ENCODE results near the gene PPRC1.
A peak's percentile ranks its signal among the peaks of the same experiment; 100 is the strongest.

Gene PPRC1, protein sequence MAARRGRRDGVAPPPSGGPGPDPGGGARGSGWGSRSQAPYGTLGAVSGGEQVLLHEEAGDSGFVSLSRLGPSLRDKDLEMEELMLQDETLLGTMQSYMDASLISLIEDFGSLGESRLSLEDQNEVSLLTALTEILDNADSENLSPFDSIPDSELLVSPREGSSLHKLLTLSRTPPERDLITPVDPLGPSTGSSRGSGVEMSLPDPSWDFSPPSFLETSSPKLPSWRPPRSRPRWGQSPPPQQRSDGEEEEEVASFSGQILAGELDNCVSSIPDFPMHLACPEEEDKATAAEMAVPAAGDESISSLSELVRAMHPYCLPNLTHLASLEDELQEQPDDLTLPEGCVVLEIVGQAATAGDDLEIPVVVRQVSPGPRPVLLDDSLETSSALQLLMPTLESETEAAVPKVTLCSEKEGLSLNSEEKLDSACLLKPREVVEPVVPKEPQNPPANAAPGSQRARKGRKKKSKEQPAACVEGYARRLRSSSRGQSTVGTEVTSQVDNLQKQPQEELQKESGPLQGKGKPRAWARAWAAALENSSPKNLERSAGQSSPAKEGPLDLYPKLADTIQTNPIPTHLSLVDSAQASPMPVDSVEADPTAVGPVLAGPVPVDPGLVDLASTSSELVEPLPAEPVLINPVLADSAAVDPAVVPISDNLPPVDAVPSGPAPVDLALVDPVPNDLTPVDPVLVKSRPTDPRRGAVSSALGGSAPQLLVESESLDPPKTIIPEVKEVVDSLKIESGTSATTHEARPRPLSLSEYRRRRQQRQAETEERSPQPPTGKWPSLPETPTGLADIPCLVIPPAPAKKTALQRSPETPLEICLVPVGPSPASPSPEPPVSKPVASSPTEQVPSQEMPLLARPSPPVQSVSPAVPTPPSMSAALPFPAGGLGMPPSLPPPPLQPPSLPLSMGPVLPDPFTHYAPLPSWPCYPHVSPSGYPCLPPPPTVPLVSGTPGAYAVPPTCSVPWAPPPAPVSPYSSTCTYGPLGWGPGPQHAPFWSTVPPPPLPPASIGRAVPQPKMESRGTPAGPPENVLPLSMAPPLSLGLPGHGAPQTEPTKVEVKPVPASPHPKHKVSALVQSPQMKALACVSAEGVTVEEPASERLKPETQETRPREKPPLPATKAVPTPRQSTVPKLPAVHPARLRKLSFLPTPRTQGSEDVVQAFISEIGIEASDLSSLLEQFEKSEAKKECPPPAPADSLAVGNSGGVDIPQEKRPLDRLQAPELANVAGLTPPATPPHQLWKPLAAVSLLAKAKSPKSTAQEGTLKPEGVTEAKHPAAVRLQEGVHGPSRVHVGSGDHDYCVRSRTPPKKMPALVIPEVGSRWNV (N-terminal part only)

DNA sequence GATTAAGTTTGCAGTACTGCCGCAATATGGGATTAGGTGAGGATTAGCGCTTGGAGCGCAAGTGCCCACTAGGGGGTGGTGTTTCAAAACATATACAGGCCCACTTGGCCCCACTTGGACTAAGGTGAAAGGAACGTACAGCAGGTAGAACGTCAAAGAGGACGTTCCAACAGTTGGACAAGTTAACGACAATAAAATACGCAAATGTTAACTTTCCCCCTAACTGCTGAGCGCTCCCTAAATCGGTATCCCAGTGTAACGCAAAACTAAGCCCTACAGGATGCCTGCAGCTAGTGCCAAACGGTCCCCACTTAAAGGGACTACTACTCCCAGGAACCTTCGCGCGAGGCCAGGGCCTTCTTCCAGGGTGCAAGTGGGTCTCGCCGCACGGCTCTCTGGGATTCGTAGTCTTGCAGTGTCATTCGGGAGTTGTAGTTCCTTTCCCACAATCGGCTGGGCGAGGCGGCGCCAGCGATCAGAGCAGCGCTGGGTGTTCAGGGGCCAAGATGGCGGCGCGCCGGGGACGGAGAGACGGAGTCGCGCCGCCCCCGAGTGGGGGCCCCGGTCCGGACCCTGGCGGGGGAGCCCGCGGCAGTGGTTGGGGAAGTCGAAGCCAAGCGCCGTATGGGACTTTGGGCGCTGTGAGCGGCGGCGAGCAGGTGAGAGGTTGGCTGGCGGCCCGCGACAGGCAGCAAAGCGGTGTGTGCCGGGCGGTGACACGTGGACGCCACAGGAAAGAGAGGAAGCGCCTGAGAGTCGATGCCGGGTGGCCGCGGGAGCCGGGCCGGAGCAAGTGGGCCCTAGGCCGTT is at the start of gene PPRC1:
TSS of gene PPRC1 (plus strand) at position 478 of the 810 bp plus-strand sequence. CDS start at position 507, 29 bp downstream.
- Mint-ChIP-seq H3K27ac (peak within 1 kb of the TSS; percentile 97), H3K4me3 (peak within 1 kb of the TSS; percentile 94), H3K36me3 (peaks cover 9% of the 10 kb centered on the region), H3K9me3 (no peaks in the 10 kb centered on the region), H3K4me1 (peaks cover 38% of the 10 kb centered on the region), H3K27me3 (peaks cover 3% of the 10 kb centered on the region)
- CTCF ChIA-PET, result interaction anchor here (0.7 to 2.5 kb wide), 7 partner anchors 9 to 36 kb away, joined by 3 to 20 read pairs (median 6); partner anchors contain the start of gene NOLC1
- peak; percentile 99 for DNase-seq

DNA sequence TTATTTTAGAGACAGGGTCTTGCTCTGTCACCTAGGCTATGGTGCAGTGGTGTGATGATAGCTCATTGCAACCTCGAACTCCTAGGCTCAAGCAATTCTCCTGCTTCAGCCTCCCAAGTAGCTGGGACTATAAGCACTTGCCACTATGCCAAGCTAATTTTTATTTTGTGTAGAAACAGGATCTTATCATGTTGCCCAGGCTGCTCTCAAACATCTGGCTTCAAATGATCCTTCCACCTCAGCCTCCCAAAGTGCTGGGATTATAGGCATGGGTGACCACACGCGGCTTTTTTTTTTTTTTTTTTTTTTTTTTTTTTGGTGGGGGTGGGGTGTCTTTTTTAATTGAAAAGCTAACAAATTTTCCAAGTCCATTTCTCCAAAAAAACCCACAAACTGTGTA is 49.3 kb upstream of the PPRC1 start:
- no peak overlapping the region for H3K4me3 Mint-ChIP-seq
- H3K9me3 Mint-ChIP-seq, result no peaks in the 10 kb centered on the region
- no peaks in the 10 kb centered on the region for H3K27me3 Mint-ChIP-seq
- H3K27ac Mint-ChIP-seq, result no peak overlapping the region
- CTCF ChIA-PET, result interaction anchor here (1.3 kb wide), 1 partner anchor 74 kb away, joined by 5 read pairs; no protein-coding TSS in a partner anchor
- no peaks in the 10 kb centered on the region for H3K4me1 Mint-ChIP-seq
- no peak for DNase-seq
- no peaks in the 10 kb centered on the region for H3K36me3 Mint-ChIP-seq

DNA sequence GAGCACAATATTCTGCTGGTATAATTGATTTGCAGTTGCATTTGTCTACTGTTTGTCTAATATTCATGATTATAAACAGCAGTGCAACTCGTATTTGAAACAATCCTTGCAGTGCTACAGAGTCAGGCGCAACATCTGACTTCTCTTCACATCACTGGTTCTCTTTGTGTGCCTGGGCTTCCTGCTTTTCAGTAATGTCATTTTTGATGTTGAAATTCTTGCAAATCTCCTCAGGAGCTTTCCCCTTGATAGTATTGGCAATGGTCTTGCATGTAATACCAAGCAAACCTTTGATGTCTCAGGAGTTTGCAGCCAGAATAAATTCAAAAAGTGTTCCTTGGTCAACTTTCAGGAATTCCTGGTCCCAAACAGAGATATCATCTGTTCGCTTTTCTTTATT is 47.5 kb upstream of the PPRC1 start:
- CTCF ChIA-PET, result no interaction called here

DNA sequence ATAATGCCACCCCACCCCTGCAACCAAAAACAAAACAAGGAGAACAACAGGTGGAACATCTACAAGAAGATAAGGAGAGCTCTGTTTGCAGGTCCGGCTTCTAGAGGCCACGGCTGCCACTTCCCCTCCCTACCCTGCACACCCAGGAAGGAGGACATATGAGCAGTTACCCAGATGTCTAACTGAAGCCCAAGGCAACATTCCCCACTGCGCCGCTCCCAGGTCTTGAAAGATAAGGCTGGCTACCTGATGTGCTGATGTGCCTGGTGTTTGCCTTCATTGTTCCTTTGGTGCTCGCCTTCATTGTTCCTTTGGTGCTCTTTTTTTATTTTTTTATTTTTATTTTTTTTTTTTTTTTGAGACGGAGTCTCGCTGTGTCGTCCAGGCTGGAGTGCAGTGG is 46.6 kb upstream of the PPRC1 start:
- Mint-ChIP-seq H3K36me3 (peaks cover 3% of the 10 kb centered on the region), H3K4me1 (no peaks in the 10 kb centered on the region), H3K27me3 (no peaks in the 10 kb centered on the region), H3K4me3 (no peak overlapping the region), H3K9me3 (no peaks in the 10 kb centered on the region), H3K27ac (no peak overlapping the region)
- DNase-seq, result no peak
- CTCF ChIA-PET, result interaction anchor here (0.6 kb wide), 1 partner anchor 246 kb away, joined by 3 read pairs; no protein-coding TSS in a partner anchor

More for the DNA sequence above, 47.5 kb upstream of the PPRC1 start:
- Mint-ChIP-seq H3K9me3 (no peaks in the 10 kb centered on the region), H3K4me3 (no peak overlapping the region), H3K36me3 (no peaks in the 10 kb centered on the region), H3K27ac (no peak overlapping the region), H3K4me1 (no peaks in the 10 kb centered on the region), H3K27me3 (no peaks in the 10 kb centered on the region)
- DNase-seq, result no peak

DNA sequence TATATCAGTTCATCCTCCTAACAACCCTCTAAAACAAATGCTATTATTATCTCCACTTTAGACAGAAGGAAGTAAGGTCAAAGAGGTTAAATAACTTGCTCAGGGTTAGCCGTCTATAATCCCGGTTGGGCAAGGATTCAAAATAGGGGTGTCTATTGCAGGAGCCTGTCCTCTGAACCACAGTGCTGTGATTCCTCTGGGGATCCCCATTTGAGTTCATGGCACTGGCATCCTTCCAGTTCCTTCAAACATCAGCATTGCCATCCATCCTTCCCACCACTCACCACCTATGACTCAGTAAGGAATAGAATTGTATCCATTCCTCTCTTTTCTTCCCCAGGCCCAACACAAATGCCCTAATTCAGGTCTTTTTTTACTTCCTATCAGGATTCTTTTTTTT is 42.1 kb upstream of the PPRC1 start:
- Mint-ChIP-seq H3K4me1 (no peaks in the 10 kb centered on the region), H3K27ac (no peak overlapping the region), H3K27me3 (no peaks in the 10 kb centered on the region), H3K4me3 (no peak overlapping the region), H3K9me3 (no peaks in the 10 kb centered on the region), H3K36me3 (peaks cover 3% of the 10 kb centered on the region)
- CTCF ChIA-PET, result no interaction called here
- DNase-seq, result no peak

DNA sequence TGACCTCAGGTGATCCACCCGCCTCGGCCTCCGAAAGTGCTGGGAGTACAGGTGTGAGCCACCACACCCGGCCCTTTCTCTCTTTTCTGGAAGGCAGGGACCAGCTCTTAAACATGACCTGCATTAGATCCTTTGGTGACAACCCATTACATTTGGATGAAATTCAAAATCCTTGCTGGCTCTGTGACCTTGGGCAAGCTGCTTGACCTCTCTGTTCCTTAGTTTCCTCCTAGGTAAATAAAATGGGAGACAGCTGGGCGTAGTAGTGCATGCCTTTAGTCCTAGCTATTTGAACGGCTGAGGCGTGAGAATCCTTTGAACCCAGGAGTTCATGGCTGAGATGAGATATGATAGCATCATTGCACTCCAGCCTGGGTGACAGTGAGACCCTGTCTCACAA is 36.4 kb upstream of the PPRC1 start:
- H3K4me3 Mint-ChIP-seq, result no peak overlapping the region
- CTCF ChIA-PET, result no interaction called here
- no peak overlapping the region for H3K27ac Mint-ChIP-seq
- H3K36me3 Mint-ChIP-seq, result peaks cover 2% of the 10 kb centered on the region
- no peaks in the 10 kb centered on the region for H3K27me3 Mint-ChIP-seq
- no peaks in the 10 kb centered on the region for H3K4me1 Mint-ChIP-seq
- no peak for DNase-seq
- H3K9me3 Mint-ChIP-seq, result no peaks in the 10 kb centered on the region

DNA sequence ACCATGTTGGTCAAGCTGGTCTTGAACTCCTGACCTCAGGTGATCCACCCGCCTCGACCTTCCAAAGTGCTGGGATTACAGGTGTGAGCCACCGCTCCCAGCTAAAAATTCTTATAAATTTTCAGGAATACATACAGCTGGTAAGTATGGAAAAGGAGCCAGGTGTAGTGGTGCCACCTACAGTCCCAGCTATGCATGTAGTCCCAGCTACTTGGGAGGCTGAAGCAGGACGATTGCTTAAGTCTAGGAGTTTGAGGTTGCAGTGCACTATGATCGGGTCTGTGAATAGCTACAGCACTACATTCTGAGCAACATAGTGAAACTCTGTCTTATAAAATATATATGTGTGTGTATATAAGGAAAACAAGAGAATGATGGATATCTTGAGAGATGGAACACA is 31.7 kb upstream of the PPRC1 start:
- no peaks in the 10 kb centered on the region for H3K9me3 Mint-ChIP-seq
- H3K27ac Mint-ChIP-seq, result no peak overlapping the region
- H3K36me3 Mint-ChIP-seq, result peaks cover 11% of the 10 kb centered on the region
- CTCF ChIA-PET, result interaction anchor here (1.2 to 2.8 kb wide), 7 partner anchors 11 to 211 kb away, joined by 3 to 7 read pairs (median 5); no protein-coding TSS in a partner anchor
- no peak overlapping the region for H3K4me3 Mint-ChIP-seq
- peaks cover 17% of the 10 kb centered on the region for H3K4me1 Mint-ChIP-seq
- H3K27me3 Mint-ChIP-seq, result no peaks in the 10 kb centered on the region
- DNase-seq, result no peak

DNA sequence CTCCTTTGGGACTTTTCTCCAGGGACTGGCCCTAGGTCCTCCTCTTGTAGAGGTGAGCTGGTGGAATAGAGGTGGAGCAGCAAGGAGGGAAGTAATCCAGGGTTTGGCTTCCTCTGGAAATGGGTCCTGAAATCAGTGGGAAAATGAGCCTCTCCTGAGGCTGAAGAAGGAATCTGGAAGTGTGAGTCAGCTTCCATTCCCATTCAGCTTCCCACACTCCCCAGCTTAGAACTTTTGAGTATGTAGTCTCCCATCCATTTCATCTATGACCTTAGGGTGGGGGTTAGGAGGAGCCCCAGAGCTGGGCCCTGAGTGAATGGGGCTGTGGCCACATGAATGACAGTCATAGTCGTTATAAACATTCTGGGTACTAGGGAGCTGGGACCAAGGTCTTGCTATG is 30.4 kb upstream of the PPRC1 start:
- H3K36me3 Mint-ChIP-seq, result peaks cover 14% of the 10 kb centered on the region
- H3K4me3 Mint-ChIP-seq, result no peak overlapping the region
- no peaks in the 10 kb centered on the region for H3K9me3 Mint-ChIP-seq
- peaks cover 19% of the 10 kb centered on the region for H3K4me1 Mint-ChIP-seq
- H3K27me3 Mint-ChIP-seq, result no peaks in the 10 kb centered on the region
- peak overlapping the region; percentile 45 for H3K27ac Mint-ChIP-seq
- CTCF ChIA-PET, result interaction anchor here (1.6 kb wide), 2 partner anchors 10 to 262 kb away, joined by 3 to 5 read pairs; no protein-coding TSS in a partner anchor
- no peak for DNase-seq

DNA sequence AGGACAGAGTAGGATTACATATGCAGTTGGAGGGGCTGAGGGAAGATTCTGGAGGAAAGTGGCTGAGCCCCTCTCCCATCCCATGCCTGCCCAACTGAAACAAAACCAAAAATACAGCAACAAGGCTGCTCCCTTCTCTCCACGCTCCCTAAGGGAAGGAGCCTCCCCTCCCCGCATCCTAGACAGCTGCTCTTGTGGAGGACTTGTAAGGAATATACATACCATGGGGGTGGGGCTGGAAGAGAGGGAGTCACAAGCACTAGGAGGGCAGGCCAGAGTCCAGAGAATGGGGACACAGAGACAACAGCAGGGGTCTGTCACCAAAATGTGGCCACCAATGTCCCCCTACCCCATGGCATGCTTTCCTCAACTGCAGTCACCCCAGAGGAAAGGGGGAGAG is 25.8 kb upstream of the PPRC1 start:
- CTCF ChIA-PET, result no interaction called here
- peaks cover 28% of the 10 kb centered on the region for H3K4me1 Mint-ChIP-seq
- peaks cover 45% of the 10 kb centered on the region for H3K36me3 Mint-ChIP-seq
- H3K4me3 Mint-ChIP-seq, result no peak overlapping the region
- no peaks in the 10 kb centered on the region for H3K27me3 Mint-ChIP-seq
- H3K27ac Mint-ChIP-seq, result no peak overlapping the region
- DNase-seq, result no peak
- H3K9me3 Mint-ChIP-seq, result no peaks in the 10 kb centered on the region

DNA sequence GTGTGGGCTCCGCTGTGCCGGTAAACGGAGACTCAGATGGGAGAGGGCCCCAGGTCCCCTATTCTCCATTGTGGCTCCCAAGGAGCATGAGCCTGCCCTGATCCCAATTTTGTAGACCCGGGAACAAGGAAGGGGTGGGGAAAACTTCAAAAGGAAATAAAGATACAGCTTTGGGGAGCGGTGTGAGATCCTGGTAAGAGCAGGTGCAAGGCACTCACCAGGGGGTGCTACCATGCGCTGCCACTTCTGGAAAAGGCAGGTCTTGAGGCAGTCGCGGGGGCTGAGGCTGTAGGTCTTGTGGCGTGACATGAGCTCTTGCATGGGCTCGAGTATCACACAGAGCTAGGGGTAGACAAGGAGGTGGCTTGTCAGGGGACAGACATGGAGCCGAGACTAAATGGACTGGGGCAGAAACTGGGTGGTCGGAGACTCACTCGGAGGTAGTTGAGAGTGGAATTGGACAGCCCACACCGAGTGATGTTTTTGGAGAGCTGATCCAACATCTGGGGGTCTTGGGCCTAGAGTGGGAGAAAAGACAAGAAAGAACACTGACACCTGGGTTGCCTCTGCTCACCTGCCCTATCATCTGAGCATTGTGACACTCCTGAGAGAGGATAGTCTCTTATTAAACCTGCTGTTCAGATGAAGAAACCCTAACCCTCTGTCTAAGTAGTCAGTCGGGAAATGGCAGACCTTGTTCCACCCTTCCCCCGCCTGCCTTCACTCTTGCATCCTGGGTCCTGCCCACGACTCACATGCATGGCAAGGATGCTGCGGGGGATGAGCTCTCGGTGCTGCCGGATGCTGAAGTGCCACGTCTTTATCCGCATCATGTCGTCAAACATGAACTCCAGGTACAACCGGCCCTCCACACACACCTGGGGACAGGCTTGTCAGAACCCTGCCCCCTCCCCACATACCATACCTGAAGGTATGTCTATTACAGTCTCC is 23.4 kb upstream of the PPRC1 start:
- H3K4me1 Mint-ChIP-seq, result peaks cover 38% of the 10 kb centered on the region
- CTCF ChIA-PET, result interaction anchor here (1.8 kb wide), 1 partner anchor 37 kb away, joined by 4 read pairs; no protein-coding TSS in a partner anchor
- peaks cover 47% of the 10 kb centered on the region for H3K36me3 Mint-ChIP-seq
- no peaks in the 10 kb centered on the region for H3K27me3 Mint-ChIP-seq
- no peak overlapping the region for H3K4me3 Mint-ChIP-seq
- no peaks in the 10 kb centered on the region for H3K9me3 Mint-ChIP-seq
- no peak for DNase-seq
- H3K27ac Mint-ChIP-seq, result no peak overlapping the region

DNA sequence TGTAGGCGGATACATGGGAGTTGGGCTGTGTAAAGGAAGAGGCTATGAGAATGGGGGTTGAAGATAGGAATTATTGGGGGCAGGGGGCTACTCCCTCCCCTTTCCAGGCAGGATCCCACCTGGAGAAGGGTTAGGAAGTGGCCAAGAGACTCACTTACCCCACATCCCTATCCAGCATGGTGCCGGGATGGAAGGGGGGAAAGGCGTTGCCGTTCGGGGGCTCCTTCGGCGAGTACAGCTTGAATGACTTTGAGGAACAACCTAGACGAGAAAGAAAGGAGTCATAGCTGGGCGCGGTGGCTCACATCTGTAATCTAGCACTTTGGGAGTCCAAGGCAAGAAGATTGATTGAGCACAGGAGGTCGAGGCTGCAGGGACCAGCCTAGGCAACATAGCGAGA is 21.6 kb upstream of the PPRC1 start:
- Mint-ChIP-seq H3K4me1 (peaks cover 40% of the 10 kb centered on the region), H3K27ac (no peak overlapping the region), H3K4me3 (no peak overlapping the region), H3K27me3 (no peaks in the 10 kb centered on the region), H3K9me3 (no peaks in the 10 kb centered on the region), H3K36me3 (peaks cover 41% of the 10 kb centered on the region)
- DNase-seq, result no peak
- CTCF ChIA-PET, result interaction anchor here (1.3 kb wide), 3 partner anchors 12 to 240 kb away, joined by 3 to 5 read pairs (median 3); no protein-coding TSS in a partner anchor

DNA sequence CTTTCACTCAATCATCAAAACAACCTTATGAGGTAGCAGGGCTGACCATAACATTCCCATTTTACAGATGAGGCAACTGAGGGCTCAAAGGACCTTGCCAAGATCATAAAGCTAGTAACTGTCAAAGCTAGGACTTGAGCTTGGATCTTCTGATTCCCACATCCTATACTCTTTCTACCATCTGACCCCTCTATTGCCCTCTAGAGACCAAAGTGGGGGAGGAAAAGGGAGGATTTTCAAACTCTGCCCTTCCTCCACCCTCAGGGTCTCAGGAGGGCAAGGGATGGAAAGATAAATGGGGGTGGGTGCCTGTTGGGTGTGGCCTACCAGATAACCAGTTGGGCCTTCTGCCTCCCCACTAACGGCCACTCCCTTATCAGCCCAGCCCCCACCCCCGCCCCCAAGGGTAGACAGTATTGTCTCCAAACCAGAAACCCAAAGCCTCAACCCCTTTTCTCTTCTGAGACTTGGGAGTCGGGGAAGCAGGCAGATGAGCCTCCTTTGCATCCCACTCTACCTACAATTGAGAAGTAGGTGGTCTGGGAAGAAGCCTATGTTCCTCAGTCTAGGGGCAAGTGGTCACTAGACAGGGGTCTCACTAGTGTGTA is 20.5 kb upstream of the PPRC1 start:
- Mint-ChIP-seq H3K4me3 (peak overlapping the region; percentile 80), H3K27me3 (no peaks in the 10 kb centered on the region)

More for the DNA sequence above, 20.5 kb upstream of the PPRC1 start:
- H3K4me1 Mint-ChIP-seq, result peaks cover 50% of the 10 kb centered on the region
- CTCF ChIA-PET, result interaction anchor here (0.7 to 1.5 kb wide), 7 partner anchors 11 to 239 kb away, joined by 3 to 6 read pairs (median 5); no protein-coding TSS in a partner anchor
- H3K36me3 Mint-ChIP-seq, result peaks cover 37% of the 10 kb centered on the region
- DNase-seq, result no peak
- no peaks in the 10 kb centered on the region for H3K9me3 Mint-ChIP-seq
- no peak overlapping the region for H3K27ac Mint-ChIP-seq
